PC-3 (cell line): ENCODE data around the gene PAFAH1B2. TPM values are rescaled to one million over a fixed set of nuclear protein-coding genes. Genes with fewer than 3 reads are reported as not detected.
"Not testable (repeated sequence)": the region's sequence is repeated elsewhere in the genome, so short reads cannot be mapped to it uniquely, and the experiment has no call there.

Experiments used
- ATAC-seq: fragments of 200-7000 bp; cut with Tn5 transposase; 2 replicates; pipeline ENCODE4 v1.9.1; 2020; ENCODE audit warnings: mild to moderate bottlenecking, moderate library complexity
- BruUV-seq: library from RNA; stranded (reverse); fragments of 400-500 nt; replicated peaks from 2 replicates; lab custom pipeline; 2021; lab: Mats Ljungman, UMichigan
- CTCF ChIA-PET: fragments of 300-600 bp; sonication (Branson Sonifier 250); formaldehyde crosslinking; loops from one replicate; lab custom pipeline; 2022; ENCODE audit warnings: antibody characterized with exemption; lab: Charles Lee
- POLR2A ChIA-PET: fragments of 300-600 bp; sonication (Branson Sonifier 250); formaldehyde crosslinking; loops from one replicate; lab custom pipeline; 2022; ENCODE audit warnings: antibody characterized with exemption; ENCODE audit not compliant: unreplicated experiment; lab: Charles Lee
- DNase-seq: peaks from one replicate; pipeline ENCODE4 v3.0.0-alpha.2; 2015
- H2AFZ ChIP-seq: fragments of 300-600 bp; sonication (generic); 2 replicates; pipeline ENCODE4 v1.6.0; 2016; ENCODE audit warnings: antibody characterized with exemption, low read length
- H3F3A ChIP-seq: fragments of 300-600 bp; sonication (generic); one replicate; pipeline ENCODE4 v1.6.0; 2017; ENCODE audit warnings: antibody characterized with exemption, low read length, control low read depth, mild to moderate bottlenecking; ENCODE audit not compliant: unreplicated experiment
- H3K27ac ChIP-seq: fragments of 300-600 bp; sonication (generic); 2 replicates; pipeline ENCODE4 v1.5.1; 2016; ENCODE audit warnings: mild to moderate bottlenecking, low read length
- H3K27me3 ChIP-seq: fragments of 300-600 bp; sonication (generic); 2 replicates; pipeline ENCODE4 v1.6.1; 2016; ENCODE audit warnings: low read length, mixed read lengths
- H3K36me3 ChIP-seq: fragments of 300-600 bp; sonication (generic); 2 replicates; pipeline ENCODE4 v1.6.1; 2016; ENCODE audit warnings: low read depth, mixed run types, low read length, mixed read lengths
- H3K4me1 ChIP-seq: fragments of 300-600 bp; sonication (generic); 2 replicates; pipeline ENCODE4 v1.5.1; 2016; ENCODE audit warnings: low read length; ENCODE audit not compliant: insufficient read depth
- H3K4me2 ChIP-seq: fragments of 300-600 bp; sonication (generic); 2 replicates; pipeline ENCODE4 v1.6.0; 2016; ENCODE audit warnings: low read length
- H3K4me3 ChIP-seq: fragments of 300-600 bp; sonication (generic); 2 replicates; pipeline ENCODE4 v1.5.1; 2016; ENCODE audit warnings: mild to moderate bottlenecking, low read length, mixed read lengths
- H3K79me2 ChIP-seq: fragments of 300-600 bp; sonication (generic); 2 replicates; pipeline ENCODE4 v1.6.1; 2017; ENCODE audit warnings: low read length, mixed read lengths
- H3K9ac ChIP-seq: fragments of 300-600 bp; sonication (generic); 2 replicates; pipeline ENCODE4 v1.6.0; 2016; ENCODE audit warnings: mild to moderate bottlenecking, low read length
- H3K9me2 ChIP-seq: fragments of 300-600 bp; sonication (generic); replicated peaks from 2 replicates; pipeline ENCODE4 v1.6.1; 2016; ENCODE audit warnings: mixed run types, low read length, mixed read lengths
- H3K9me3 ChIP-seq: fragments of 300-600 bp; sonication (generic); 2 replicates; pipeline ENCODE4 v1.6.1; 2016; ENCODE audit warnings: low read length, mixed read lengths
- H4K20me1 ChIP-seq: fragments of 300-600 bp; sonication (generic); 2 replicates; pipeline ENCODE4 v1.6.1; 2016; ENCODE audit warnings: low read length, mixed read lengths
- EZH2 ChIP-seq: fragments of 300-600 bp; sonication (generic); IDR thresholded peaks from one replicate; pipeline ENCODE4 v1.6.1; 2017; ENCODE audit warnings: antibody characterized with exemption, mild to moderate bottlenecking, low read length; ENCODE audit not compliant: unreplicated experiment
- EZH2phosphoT487 ChIP-seq: fragments of 300-600 bp; sonication (generic); IDR thresholded peaks from 2 replicates; pipeline ENCODE4 v1.6.1; 2018; ENCODE audit warnings: mild to moderate bottlenecking, antibody characterized with exemption, low read length, borderline replicate concordance
- intact Hi-C: fragments of 100-400 bp; cut with micrococcal nuclease; formaldehyde crosslinking; loops from 2 replicates; pipeline ENCODE4 v1.9.0; 2023
- total RNA-seq: library from RNA; depleted of rRNA; stranded (reverse); fragments of >200 nt; gene quantifications from 2 replicates; pipeline ENCODE4 v1.2.3, GENCODE V29; 2014
- TF ChIP-seq, protein P1 (sequence below): fragments of 300-600 bp; sonication (generic); conservative IDR thresholded peaks from 2 replicates; pipeline ENCODE4 v1.5.1; 2017; ENCODE audit warnings: antibody characterized with exemption, low read depth, mild to moderate bottlenecking, low read length

The PAFAH1B2 gene
- total RNA-seq, 1 experiment from 2014 or later, result 91.6 TPM

DNA sequence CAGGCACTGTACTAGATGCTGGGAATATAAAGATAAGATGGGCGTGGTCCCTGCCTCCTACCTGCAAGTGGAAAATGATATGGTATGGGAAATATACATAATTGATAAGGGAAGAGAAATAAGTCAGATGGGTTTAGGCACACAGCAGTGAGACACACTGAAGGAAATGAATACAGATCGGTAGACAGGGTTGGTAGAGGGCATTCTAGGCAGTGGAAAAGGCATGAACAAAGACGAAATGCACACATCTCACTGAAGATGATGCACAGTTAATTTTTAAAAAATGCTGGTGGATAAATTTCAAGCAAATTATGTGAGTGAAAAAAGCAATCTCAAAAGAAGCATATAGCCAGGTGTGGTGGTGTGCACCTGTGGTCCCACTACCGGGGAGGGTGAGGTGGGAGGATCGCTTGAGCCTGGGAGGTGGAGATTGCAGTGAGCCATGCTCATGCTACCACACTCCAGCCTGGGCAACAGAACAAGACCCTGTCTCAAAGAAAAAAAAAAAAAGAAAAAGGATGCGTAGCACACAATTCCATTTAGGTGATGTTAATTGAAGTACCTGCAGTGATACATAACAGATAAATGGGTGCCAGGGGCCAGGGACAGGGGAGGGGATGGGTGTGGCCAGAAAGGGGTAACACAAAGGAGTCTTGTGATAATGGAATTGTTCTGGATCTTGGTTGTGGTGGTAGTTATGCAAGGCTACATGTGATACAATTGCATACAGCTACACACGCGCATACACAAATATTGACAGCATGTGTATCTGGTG, 65.5 kb downstream of the PAFAH1B2 start:
- H3K9ac ChIP-seq, BruUV-seq, H2AFZ ChIP-seq, ATAC-seq, H3K27ac ChIP-seq, CTCF ChIA-PET, H3F3A ChIP-seq, H3K4me3 ChIP-seq, H3K4me1 ChIP-seq, H3K9me3 ChIP-seq, H3K27me3 ChIP-seq, H4K20me1 ChIP-seq, H3K79me2 ChIP-seq, H3K4me2 ChIP-seq, DNase-seq, H3K9me2 ChIP-seq, POLR2A ChIA-PET: not testable (repeated sequence)
- peaks cover 12% of the 10 kb centered on the region; the same call in 1 of the 2 replicates for H3K36me3 ChIP-seq
- intact Hi-C loops, result loop anchor here (5.0 kb wide), 1 partner anchor 77 kb away; no protein-coding TSS in a partner anchor

DNA sequence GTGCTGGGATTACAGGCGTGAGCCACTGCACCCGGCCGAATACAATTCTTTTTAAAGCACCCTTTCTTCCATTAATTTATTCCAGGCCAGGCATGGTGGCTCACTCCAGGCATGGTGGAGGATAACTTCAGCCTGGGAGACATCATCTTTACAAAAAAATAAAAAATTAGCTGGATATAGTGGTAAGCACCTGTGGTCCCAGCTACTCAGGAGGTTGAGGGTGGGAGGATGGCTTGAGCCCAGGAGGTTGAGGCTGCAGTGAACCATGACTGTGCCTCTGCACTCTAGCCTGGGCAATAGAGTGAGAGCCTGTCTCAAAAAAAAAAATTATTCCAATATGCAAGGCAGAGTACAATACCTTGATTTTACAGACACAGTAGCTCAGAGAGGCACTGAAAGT, 66.5 kb downstream of the PAFAH1B2 start:
- Histone ChIP-seq H3K4me3 (no peak overlapping the region), H3K9me2 (no peaks in the 10 kb centered on the region), H3K36me3 (peaks cover 10% of the 10 kb centered on the region; the same call in 1 of the 2 replicates), H3K27ac (no peak overlapping the region), H3F3A (no peaks in the 10 kb centered on the region), H2AFZ (no peak overlapping the region), H3K9ac (no peak overlapping the region), H4K20me1 (no peaks in the 10 kb centered on the region), H3K79me2 (no peaks in the 10 kb centered on the region), H3K4me1 (no peaks in the 10 kb centered on the region), H3K27me3 (no peaks in the 10 kb centered on the region), H3K9me3 (no peaks in the 10 kb centered on the region), H3K4me2 (no peak overlapping the region)
- TF ChIP-seq EZH2, result no peak
- no peak for TF ChIP-seq EZH2phosphoT487
- TF ChIP-seq, protein P1, sequence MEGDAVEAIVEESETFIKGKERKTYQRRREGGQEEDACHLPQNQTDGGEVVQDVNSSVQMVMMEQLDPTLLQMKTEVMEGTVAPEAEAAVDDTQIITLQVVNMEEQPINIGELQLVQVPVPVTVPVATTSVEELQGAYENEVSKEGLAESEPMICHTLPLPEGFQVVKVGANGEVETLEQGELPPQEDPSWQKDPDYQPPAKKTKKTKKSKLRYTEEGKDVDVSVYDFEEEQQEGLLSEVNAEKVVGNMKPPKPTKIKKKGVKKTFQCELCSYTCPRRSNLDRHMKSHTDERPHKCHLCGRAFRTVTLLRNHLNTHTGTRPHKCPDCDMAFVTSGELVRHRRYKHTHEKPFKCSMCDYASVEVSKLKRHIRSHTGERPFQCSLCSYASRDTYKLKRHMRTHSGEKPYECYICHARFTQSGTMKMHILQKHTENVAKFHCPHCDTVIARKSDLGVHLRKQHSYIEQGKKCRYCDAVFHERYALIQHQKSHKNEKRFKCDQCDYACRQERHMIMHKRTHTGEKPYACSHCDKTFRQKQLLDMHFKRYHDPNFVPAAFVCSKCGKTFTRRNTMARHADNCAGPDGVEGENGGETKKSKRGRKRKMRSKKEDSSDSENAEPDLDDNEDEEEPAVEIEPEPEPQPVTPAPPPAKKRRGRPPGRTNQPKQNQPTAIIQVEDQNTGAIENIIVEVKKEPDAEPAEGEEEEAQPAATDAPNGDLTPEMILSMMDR, result no peak
- no peak for ATAC-seq
- intact Hi-C loops, result no loop called here
- DNase-seq, result no peak
- CTCF ChIA-PET, result interaction anchor here (0.7 kb wide), 1 partner anchor 697 kb away, joined by 5 read pairs; no protein-coding TSS in a partner anchor
- no TSS peak for BruUV-seq
- POLR2A ChIA-PET, result no interaction called here

GRCh38 chr11:117212697-117213355, 68.7 kb downstream of the PAFAH1B2 start:
- Histone ChIP-seq H3F3A (no peaks in the 10 kb centered on the region), H3K9me3 (no peaks in the 10 kb centered on the region), H3K4me2 (no peak overlapping the region), H3K4me1 (no peaks in the 10 kb centered on the region), H4K20me1 (no peaks in the 10 kb centered on the region), H3K27ac (no peak overlapping the region), H3K9me2 (no peaks in the 10 kb centered on the region), H3K4me3 (no peak overlapping the region), H3K79me2 (no peaks in the 10 kb centered on the region), H3K9ac (no peak overlapping the region), H3K36me3 (peaks cover 26% of the 10 kb centered on the region; the same call in 1 of the 2 replicates), H2AFZ (no peak overlapping the region), H3K27me3 (no peaks in the 10 kb centered on the region)
- no TSS peak for BruUV-seq
- ChIA-PET CTCF (no interaction called here), POLR2A (no interaction called here)
- ATAC-seq (no peak), DNase-seq (no peak)
- intact Hi-C loops, result no loop called here
- no peak for TF ChIP-seq EZH2
- TF ChIP-seq, protein P1, result no peak
- TF ChIP-seq EZH2phosphoT487, result no peak
